ENCODE results near the gene TRAF3IP3. TPM values are rescaled to one million over a fixed set of nuclear protein-coding genes. Genes with fewer than 3 reads are reported as not detected.

Gene TRAF3IP3
- total and polyA plus RNA-seq, 2 of the 13 experiments (the other 11 are each of a cell fraction or from before 2014, with no cell fraction given), result not detected

DNA sequence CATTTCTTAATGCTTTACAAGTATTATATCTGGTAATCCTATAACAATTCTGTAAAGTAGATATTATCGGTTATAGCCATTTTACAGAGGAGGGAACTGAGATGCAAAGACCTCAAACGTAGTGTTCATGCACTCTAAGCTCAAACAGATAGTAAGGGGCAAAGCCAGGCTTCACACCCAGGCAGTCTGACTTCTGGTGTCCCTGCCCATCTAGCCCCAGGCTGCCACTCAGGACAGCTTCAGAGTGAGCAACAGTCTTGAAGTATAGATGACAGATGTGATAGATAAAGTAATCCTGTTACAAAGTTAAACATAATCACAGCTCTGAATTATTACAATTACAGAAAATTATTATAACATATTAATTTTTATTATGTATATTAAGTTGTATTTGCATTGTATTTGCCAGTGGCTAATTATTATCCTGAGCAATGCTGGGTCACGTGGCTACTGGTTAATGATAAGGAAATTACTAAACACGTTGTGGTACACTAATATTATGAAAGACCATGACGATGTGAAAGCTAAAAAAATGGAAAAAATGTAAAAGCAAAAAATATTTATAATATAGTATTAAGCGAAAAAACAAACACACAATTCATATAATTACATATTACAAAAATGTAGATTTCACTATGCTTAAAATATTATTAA is 6.1 kb upstream of the TRAF3IP3 start (continued):
- TF ChIP-seq ATF2 (CRISPR knock-in tag; IDR thresholded peaks at IDR 0.05) (no peak), PITX1 (CRISPR knock-in tag; IDR thresholded peaks at IDR 0.05) (no peak), ZFP41 (CRISPR knock-in tag; IDR thresholded peaks at IDR 0.05; ENCODE audit: borderline replicate concordance) (no peak), ZNF609 (CRISPR knock-in tag; IDR thresholded peaks at IDR 0.05; ENCODE audit: borderline replicate concordance) (no peak)

DNA sequence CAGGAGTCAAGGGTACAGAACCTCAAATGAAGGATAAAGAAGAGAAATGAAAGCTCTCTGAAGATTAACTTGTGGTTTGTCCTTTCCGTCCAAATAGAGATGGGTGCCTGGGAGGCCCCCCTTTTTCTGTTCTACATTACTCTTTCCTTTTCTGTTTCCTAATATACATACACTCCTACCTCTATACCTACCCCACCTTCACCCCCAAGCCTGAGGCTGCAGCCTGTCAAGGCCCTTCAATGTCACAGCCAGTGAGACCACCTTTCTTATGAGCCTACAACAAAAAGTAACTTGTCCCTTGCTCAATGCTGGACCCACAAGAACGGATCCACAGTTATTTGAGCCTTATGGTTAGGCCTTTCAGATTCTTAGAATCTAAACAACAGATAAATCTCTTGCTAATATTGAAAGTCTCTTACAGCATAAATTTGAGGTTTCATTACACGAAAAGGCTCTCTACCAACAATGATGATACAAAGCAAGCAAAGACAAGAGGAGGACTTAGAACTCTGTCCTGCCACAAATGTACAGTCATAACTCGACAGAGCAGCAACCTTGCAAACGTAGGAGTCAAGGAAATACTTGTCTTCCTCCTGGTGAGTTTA is 4.1 kb upstream of the TRAF3IP3 start:
- Histone ChIP-seq H3K9ac (ENCODE audit: insufficient read depth, low read depth, low read length) (no peak overlapping the region), H2AFZ (ENCODE audit: low read length) (no peak overlapping the region), H3K9me3 (ENCODE audit: low read length) (no peaks in the 10 kb centered on the region), H3K36me3 (replicated peaks in 1 of 2; ENCODE audit: control insufficient read depth in 1 of 2, insufficient read depth in 2 of 2, low read length in 2 of 2) (no peaks in the 10 kb centered on the region), H3K27me3 (ENCODE audit: control insufficient read depth in 1 of 2, insufficient read depth in 2 of 2, low read length in 2 of 2) (no peaks in the 10 kb centered on the region; a peak in 2 of 5 replicates), H4K20me1 (ENCODE audit: insufficient read depth, low read length) (no peaks in the 10 kb centered on the region), H3K4me1 (ENCODE audit: insufficient read depth, low read length) (peaks cover 9% of the 10 kb centered on the region), H3K27ac (ENCODE audit: extremely low read length, insufficient read depth, low read length) (no peak overlapping the region), H3K79me2 (ENCODE audit: insufficient read depth, low read length) (no peaks in the 10 kb centered on the region), H3K4me3 (replicated peaks in 1 of 3; ENCODE audit: insufficient read depth in 1 of 3, low read depth in 2 of 3, low read length in 3 of 3) (no peak overlapping the region), H3K4me2 (ENCODE audit: low read depth, low read length) (no peak overlapping the region)
- 4% methylated on average over 5 of the region's 5 CpGs for WGBS (ENCODE audit: low lambda C conversion rate)
- ChIA-PET CTCF (ENCODE audit: low intra/inter-chr PET ratio, low total read pairs) (no interaction called here), POLR2A (no interaction called here)
- in situ Hi-C loops (cut with HindIII; ENCODE audit: extremely low pct_ligation_motif_present, low pct_unique_long_range_greater_than_20kb), result no loop called here
- DNase-seq (ENCODE audit: low spot score) (no peak), FAIRE-seq (no peak), ATAC-seq (no peak)
- no TSS peak for BruUV-seq (replicated peaks)
- intact Hi-C loops (cut with micrococcal nuclease; ENCODE audit: unreplicated experiment), result loop anchor here (2.0 kb wide), 1 partner anchor 29 kb away; no protein-coding TSS in a partner anchor
- TF ChIP-seq NRL (CRISPR knock-in tag; IDR thresholded peaks at IDR 0.05; ENCODE audit: borderline replicate concordance) (no peak), ZBTB2 (CRISPR knock-in tag; IDR thresholded peaks at IDR 0.05; ENCODE audit: low read depth) (no peak), ZEB1 (IDR thresholded peaks at IDR 0.05; ENCODE audit: insufficient replicate concordance, low read depth) (no peak), ZNF24 (IDR thresholded peaks at IDR 0.05) (no peak), GATA4 (IDR thresholded peaks at IDR 0.05; ENCODE audit: borderline replicate concordance, low read depth) (no peak)

Data from HepG2 (cell line).